SHP77 (cell line): ENCODE measurements around the gene MYH9.

ENCODE experiments used
- DNase-seq, 2 experiments: peaks; one replicate each; lab custom pipeline; 2025; lab: John Stamatoyannopoulos, UW

MYH9 gene

GRCh38 chr22:36247955-36248354, 139.8 kb downstream of the MYH9 start:
- DNase-seq = no peak

- DNase-seq = no peak
Measured at GRCh38 chr22:36246718-36247117, 141.0 kb downstream of the MYH9 start.

- no peak for DNase-seq
Measured at GRCh38 chr22:36245805-36246356, 141.9 kb downstream of the MYH9 start.

GRCh38 chr22:36244522-36245391, 143.0 kb downstream of the MYH9 start:
- no peak for DNase-seq

DNA sequence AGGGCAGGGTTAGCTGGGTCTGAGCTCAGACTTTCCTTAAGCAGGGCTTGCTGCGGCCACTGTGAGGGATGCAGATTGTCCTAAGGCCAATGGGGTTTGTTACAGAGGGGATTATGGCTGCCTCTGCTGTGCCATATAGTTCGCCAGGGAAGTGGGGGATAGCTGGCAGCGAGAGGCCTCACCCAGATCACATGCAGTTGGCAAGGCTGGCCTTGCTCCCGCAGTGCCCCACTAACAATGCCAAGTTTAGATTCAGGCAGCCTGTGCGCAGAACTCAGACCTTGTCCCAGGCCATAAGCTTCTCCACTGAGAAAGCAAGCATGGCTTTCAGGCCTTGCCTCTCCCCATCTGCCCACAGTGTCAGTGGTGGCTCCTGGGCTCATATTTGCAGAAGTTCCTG, 143.8 kb downstream of the MYH9 start:
- no peak for DNase-seq

DNA sequence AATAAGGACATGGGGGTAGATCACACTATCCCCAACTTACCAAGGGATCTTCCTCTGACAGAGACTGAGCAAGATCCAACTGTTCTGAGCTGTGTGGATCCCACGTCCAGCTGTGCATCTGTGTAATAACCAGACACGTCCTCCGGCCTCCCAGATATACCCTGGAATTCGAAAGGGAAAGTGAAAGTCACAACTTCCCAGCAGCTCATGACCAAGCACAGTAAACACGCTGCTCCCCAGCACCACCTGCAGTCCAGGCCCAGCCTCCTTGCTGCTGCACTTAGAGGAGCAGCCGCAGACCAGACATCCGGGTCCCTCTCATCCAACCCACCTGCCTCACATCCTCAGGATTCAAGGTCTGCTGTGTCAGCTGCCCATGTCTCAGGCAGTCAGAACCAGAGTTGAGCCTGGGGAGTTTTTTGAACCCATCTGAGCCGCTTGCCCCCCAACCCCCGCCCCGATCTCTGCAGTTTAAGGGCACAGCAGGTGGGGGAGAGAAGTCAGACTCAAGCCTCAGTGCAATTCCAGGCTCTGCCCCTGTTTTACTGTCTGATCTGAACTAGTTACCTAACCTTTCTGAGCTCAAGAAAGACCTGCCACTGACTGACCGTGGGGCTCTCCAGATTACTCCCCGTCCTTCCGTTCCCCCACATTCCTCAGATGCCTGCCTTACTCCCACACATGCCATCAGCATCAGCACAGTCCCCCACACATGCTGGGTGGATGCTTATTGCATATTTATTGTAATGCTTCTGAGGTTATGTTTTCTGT, 148.2 kb downstream of the MYH9 start, which contains the start of gene APOL2:
Gene APOL2 (minus strand): TSS at position 127 of the 771 bp plus-strand sequence. CDS start 6,365 bp downstream, outside the sequence.
- DNase-seq = peak; percentile 91 to 96

- no peak for DNase-seq
Measured at GRCh38 chr22:36239150-36239400, 148.7 kb downstream of the MYH9 start.

DNA sequence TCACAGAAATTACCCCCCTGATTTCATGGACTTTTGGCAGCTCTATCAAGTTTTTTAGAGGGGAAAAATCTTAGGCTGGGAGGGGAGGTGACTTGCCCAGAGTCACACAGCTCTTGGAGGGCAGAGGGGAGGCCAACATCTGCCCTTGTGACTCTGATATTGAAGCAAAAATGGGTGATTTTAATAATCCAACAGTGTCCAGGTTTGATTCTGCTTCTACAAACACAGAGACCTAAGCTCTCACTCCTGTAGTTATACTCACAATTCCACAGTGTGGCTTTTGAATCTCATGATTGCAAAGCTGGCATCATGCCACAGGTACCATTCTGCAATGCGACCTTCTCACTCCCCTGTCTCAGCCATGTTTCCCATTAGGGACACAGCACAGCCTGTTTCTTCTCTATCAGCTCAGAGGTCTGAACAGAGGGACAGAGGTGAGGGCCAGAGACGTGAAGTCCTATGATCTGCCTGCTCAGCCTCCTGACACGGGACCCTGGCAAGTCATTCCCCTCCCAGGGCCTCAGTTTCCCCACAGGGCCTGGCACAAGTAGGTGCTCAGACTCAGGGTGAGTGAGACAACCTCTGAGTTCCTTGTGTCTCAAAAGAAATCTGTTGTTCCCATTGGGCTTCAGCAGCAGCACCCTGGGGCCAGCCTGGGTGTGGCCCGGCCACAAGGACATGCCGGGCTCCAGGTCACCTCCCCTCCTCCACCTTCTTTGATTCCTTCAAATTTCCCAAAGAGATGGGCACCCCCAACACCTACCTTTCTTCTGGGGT, 149.2 kb downstream of the MYH9 start:
- no peak for DNase-seq

GRCh38 chr22:36237462-36238372, 150.1 kb downstream of the MYH9 start:
- DNase-seq = no peak

DNA sequence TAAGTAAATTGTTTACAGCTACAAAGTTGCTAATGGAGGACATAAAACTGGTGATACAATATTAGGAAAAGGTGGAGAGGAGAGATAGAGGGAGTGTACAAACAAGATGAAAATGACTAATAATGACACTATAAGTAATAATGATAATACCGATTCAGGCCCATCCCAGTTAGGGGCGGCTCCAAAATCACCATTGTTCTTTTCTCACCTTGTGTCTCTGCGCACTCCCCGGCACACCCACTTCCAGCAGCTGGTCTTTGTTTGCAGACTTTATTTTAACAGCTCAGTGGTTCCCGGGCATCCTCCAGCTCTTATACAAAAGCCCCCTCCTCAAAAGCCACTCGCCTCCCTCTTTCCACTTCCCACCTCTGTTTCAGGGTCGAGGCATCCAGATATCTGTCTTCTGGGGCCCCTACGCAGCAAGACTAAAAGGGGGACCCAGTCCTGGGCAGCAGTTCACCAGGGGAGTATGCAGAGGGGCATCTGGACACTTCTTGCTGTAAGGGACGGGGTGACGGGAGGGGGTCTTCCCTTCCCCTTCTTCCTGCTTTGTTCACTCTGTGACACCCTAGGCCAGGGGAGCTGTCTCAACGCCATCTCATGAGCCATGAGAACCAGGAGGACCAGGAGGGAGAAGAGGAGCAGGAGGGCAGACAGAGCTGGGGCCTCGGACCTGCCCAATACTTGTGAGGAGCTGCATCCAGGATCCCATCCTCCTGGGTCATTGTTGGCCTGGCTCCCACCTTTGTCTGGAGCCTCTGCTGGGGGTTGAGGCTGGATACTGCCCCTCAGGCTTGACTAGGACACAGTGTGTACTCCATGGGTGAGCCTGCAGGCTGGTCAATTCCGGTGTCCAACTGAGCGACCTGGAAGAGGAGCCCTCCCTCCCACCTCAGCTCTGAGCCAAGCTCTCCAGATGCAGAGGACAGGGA, 151.1 kb downstream of the MYH9 start:
- no peak for DNase-seq

GRCh38 chr22:36235585-36235984, 152.2 kb downstream of the MYH9 start:
- no peak for DNase-seq

- DNase-seq = no peak
Measured at GRCh38 chr22:36234919-36235318, 152.8 kb downstream of the MYH9 start.

GRCh38 chr22:36234213-36234612, 153.6 kb downstream of the MYH9 start:
- DNase-seq = no peak

DNA sequence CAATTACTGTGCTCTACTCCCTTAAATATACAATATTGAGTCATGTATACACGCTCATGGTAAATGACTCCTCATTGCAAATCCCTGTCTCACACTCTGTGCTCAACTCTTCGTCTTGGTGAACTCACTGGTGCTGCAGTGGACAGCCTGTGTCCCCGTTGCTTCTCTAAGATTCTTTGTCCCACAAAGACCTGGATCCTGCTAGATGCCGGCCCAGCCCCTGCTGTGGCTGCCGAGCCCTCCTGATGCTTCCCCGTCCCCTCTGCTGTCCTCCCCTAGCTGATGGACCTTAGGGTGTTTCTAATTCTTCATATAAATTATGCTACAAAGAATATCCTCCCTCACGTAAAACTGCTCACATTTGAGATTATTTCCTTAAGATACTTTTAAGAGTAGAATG, 154.0 kb downstream of the MYH9 start:
- no peak for DNase-seq

- no peak for DNase-seq
Measured at GRCh38 chr22:36232715-36233401, 154.9 kb downstream of the MYH9 start.
